Thoracic aorta (tissue), 2 donors: Measurements from ENCODE around the gene LDLRAP1. TPM values are rescaled to one million over a fixed set of nuclear protein-coding genes. Genes with fewer than 3 reads are reported as not detected.
A peak's percentile ranks its signal among the peaks of the same experiment; 100 is the strongest.

Source experiments
- ATAC-seq: fragments of 150-250 bp; one replicate; pipeline ENCODE4 v1.8.0; 2017; ENCODE audit warnings: low read depth; ENCODE audit not compliant: insufficient number of reproducible peaks, low FRiP score
- DNase-seq: peaks from one replicate; pipeline ENCODE4 v3.0.0-alpha.2; 2020; ENCODE audit warnings: low spot score
- H3K27ac ChIP-seq, 2 donors: fragments of 200-600 bp; sonication (generic); 1 replicate in 1 of 2; 2 replicates in 1 of 2; pipeline ENCODE4 v1.5.1; 2016; ENCODE audit warnings: mild to moderate bottlenecking in 2 of 2, moderate library complexity in 2 of 2
- H3K27me3 ChIP-seq: fragments of 200-600 bp; sonication (generic); replicated peaks from 2 replicates; pipeline ENCODE4 v1.6.0; 2016; ENCODE audit warnings: mild to moderate bottlenecking; ENCODE audit not compliant: insufficient read depth
- H3K36me3 ChIP-seq: fragments of 200-600 bp; sonication (generic); one replicate; pipeline ENCODE4 v1.5.1; 2016
- H3K4me1 ChIP-seq, 2 donors: fragments of 200-600 bp; sonication (generic); 1 replicate in 1 of 2; 2 replicates in 1 of 2; pipeline versions ENCODE4 v1.5.1 to v1.6.0; 2016; ENCODE audit warnings: low read depth in 2 of 2, mild to moderate bottlenecking in 1 of 2; ENCODE audit not compliant: control insufficient read depth in 1 of 2
- H3K4me3 ChIP-seq: fragments of 200-600 bp; sonication (generic); 2 replicates; pipeline ENCODE4 v1.5.1; 2016; ENCODE audit warnings: mild to moderate bottlenecking
- H3K9me3 ChIP-seq: fragments of 200-600 bp; sonication (generic); 2 replicates; pipeline ENCODE4 v1.5.1; 2016
- total RNA-seq, 2 donors: library from RNA; depleted of rRNA; stranded (reverse); fragments of >200 nt; gene quantifications; one replicate each; pipeline versions ENCODE4 v1.1.0 to v1.2.3, GENCODE V29; 2016
- TF ChIP-seq, protein P1 (sequence below): fragments of 200-600 bp; sonication (generic); IDR thresholded peaks from one replicate; pipeline ENCODE4 v1.5.1; 2019; ENCODE audit warnings: antibody characterized with exemption

LDLRAP1 gene
- total RNA-seq, 2 donors from 2014 or later: 35.2 to 55.2 TPM

DNA sequence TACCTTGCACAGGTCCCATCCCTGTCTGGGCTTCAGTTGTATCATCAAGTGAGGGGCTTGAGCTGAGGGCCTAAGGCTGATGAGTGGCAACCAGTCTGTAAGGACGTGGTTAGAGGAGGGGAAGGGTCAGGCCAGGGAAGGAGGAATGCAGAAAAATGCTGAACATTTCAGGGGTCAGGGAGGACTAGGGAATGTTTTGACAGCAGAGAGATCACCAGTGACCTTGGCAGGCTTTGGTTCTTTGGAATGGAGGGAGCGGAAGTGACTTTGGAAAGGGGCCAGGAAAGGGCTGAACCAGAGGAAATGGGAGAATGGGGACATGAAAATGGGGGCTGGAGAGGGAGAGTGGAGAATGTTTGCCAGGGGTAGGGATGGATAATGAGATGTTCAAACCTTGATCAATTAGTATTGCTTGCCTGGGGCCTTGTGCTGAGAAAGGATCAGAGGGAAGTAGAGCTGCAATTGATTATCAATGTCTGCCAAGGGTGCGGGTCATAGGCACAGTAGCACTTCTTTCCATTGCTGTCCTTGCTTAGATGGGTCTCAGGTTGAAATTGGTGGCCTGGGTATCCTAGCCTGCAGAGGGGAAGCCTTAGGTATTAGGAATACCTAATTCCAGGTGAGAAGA lies 7.4 kb downstream of the LDLRAP1 start:
- Histone ChIP-seq H3K9me3 (no peaks in the 10 kb centered on the region), H3K27ac (peak overlapping the region; percentile 85 to 92)
- ATAC-seq: no peak

DNA sequence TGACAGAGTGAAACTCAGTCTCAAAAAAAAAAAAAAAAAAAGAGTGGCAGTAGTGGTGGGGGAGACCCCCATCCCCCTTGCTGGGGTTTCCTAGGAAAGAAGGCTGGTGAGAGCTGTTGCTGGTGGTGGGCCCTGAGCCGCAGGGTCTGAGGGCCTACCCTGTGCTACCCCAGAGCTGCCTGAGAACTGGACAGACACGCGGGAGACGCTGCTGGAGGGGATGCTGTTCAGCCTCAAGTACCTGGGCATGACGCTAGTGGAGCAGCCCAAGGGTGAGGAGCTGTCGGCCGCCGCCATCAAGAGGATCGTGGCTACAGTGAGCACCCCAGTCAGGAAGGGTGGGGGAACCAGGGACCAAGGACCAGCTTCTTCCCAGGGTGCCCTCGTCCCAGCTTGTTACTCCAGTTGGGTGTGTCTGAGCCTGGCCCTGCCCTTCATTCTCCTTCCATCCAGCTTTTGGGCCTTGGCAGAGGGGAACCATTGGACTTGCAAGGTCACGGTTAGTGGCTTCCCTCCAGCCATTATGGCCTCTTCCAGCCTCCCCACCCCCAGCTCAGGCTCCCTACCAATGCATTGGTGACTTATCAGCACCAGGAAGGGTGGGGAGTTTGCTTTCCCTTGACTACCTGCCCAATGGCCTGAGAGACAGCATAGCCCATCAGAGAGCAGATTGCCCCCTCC lies 10.5 kb downstream of the LDLRAP1 start:
- TF ChIP-seq, protein P1, sequence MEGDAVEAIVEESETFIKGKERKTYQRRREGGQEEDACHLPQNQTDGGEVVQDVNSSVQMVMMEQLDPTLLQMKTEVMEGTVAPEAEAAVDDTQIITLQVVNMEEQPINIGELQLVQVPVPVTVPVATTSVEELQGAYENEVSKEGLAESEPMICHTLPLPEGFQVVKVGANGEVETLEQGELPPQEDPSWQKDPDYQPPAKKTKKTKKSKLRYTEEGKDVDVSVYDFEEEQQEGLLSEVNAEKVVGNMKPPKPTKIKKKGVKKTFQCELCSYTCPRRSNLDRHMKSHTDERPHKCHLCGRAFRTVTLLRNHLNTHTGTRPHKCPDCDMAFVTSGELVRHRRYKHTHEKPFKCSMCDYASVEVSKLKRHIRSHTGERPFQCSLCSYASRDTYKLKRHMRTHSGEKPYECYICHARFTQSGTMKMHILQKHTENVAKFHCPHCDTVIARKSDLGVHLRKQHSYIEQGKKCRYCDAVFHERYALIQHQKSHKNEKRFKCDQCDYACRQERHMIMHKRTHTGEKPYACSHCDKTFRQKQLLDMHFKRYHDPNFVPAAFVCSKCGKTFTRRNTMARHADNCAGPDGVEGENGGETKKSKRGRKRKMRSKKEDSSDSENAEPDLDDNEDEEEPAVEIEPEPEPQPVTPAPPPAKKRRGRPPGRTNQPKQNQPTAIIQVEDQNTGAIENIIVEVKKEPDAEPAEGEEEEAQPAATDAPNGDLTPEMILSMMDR: no peak
- ATAC-seq (no peak), DNase-seq (no peak)
- Histone ChIP-seq H3K27me3 (no peaks in the 10 kb centered on the region), H3K36me3 (no peaks in the 10 kb centered on the region), H3K4me1 (peaks cover 46 to 82% of the 10 kb centered on the region in 2 donors), H3K27ac (peak overlapping the region; percentile 36 to 92), H3K4me3 (no peak overlapping the region), H3K9me3 (no peaks in the 10 kb centered on the region)

More for the DNA sequence above, 7.4 kb downstream of the LDLRAP1 start:
- H3K4me1 ChIP-seq: peaks cover 51 to 97% of the 10 kb centered on the region in 2 donors
- H3K36me3 ChIP-seq: no peaks in the 10 kb centered on the region
- TF ChIP-seq, protein P1: no peak
- H3K4me3 ChIP-seq: no peak overlapping the region
- H3K27me3 ChIP-seq: no peaks in the 10 kb centered on the region
- DNase-seq: no peak

DNA sequence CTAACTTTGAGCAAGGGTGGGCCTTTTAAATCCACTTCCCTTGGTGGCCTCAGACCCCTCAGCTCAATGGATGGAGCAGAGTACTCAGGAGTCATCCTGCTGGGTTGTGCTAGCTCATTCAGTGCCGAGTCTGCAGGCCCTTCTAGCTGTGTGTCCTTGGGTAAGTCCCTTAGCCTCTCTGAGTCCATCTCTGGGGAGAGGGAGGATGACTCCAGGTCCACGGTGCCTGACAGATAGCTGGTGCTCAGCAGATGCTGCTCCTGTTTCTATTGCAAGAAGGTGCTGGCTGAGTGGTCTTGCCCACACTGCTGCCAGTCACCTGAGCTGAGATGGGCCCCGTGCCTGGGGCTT lies 11.0 kb downstream of the LDLRAP1 start:
- ATAC-seq (no peak), DNase-seq (no peak)
- Histone ChIP-seq H3K27ac (peak overlapping the region; percentile 36 to 92), H3K36me3 (peaks cover 3% of the 10 kb centered on the region), H3K4me3 (no peak overlapping the region), H3K9me3 (no peaks in the 10 kb centered on the region), H3K4me1 (peaks cover 42 to 77% of the 10 kb centered on the region in 2 donors), H3K27me3 (no peaks in the 10 kb centered on the region)
- TF ChIP-seq, protein P1: no peak

DNA sequence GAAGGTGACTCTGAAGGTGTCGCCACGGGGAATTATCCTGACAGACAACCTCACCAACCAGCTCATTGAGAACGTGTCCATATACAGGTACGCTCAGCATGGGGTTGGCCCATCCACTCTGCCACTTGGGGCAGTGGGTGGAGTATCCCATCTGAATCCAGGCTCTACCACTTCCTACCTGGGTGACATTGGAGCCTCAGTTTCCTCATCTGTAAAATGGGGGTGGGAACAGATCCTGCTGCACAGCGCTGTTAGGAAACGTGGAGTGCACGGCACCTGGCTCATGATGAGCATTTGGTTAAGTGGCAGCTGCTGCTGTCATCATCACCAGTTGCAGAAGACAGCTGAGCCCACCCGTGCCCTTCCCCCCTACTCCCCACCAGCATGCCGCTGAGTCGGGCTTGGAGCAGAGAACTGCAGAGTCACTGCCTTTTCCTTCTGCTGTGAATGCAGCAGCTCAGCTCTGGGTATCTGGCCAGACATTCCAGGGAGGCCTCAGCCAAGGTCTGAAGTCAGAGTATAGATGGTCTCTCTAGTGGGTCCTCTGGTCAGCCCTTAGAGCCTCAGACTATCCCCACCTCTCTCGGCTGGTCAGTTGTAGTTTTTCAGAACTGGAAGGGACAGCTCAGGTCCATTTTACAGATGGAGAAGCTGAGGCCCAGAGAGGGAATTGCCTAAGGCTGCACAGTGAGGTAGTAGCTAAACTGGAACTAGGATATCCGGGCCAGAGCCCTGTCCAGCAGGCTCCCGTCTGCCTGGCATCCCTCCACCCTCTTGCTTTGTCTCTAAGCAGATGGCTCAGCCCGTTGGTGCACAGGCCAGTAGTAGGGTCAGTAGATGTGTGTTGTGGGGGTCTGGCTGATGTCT lies 11.7 kb downstream of the LDLRAP1 start:
- peak overlapping the region; percentile 58 to 92 for H3K27ac ChIP-seq
- H3K4me1 ChIP-seq: peaks cover 35 to 70% of the 10 kb centered on the region in 2 donors
- no peak overlapping the region for H3K4me3 ChIP-seq
- H3K27me3 ChIP-seq: no peaks in the 10 kb centered on the region
- ATAC-seq (no peak), DNase-seq (no peak)
- peaks cover 3% of the 10 kb centered on the region for H3K36me3 ChIP-seq
- no peaks in the 10 kb centered on the region for H3K9me3 ChIP-seq
- TF ChIP-seq, protein P1: no peak

DNA sequence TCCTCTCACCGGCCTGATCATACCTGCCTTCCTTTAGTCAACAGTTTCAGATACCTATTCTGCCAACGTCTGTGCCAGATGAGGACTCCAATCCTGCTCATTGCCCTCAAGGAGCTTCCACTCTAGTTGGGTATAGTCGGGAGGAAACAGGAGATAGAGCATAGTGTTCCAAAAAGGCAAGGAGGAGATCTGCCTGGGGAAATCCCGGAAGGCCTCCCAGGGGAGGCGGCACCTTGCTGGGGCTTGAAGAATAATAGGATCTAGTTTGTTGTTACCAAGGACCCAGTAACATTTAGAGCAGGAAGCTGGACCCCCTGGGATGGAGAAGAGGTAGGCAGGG lies 12.3 kb downstream of the LDLRAP1 start:
- H3K9me3 ChIP-seq: no peaks in the 10 kb centered on the region
- H3K27me3 ChIP-seq: no peaks in the 10 kb centered on the region
- H3K4me1 ChIP-seq: peaks cover 30 to 68% of the 10 kb centered on the region in 2 donors
- H3K27ac ChIP-seq: peak overlapping the region; percentile 58 to 92
- no peak for ATAC-seq
- H3K4me3 ChIP-seq: no peak overlapping the region
- DNase-seq: no peak
- H3K36me3 ChIP-seq: peaks cover 3% of the 10 kb centered on the region
- TF ChIP-seq, protein P1: no peak
